HCT116 (cell line): Measurements from ENCODE around the gene MPP4. TPM values are rescaled to one million over a fixed set of nuclear protein-coding genes. Genes with fewer than 3 reads are reported as not detected.

Experiments used
- ATAC-seq: fragments of 200-7000 bp; cut with Tn5 transposase; 2 replicates; pipeline ENCODE4 v1.9.1; 2020; ENCODE audit warnings: mild to moderate bottlenecking, moderate library complexity
- BruUV-seq: library from RNA; stranded (reverse); fragments of 400-500 nt; replicated peaks from 2 replicates; lab custom pipeline; 2021; lab: Mats Ljungman, UMichigan
- CTCF ChIA-PET: fragments of 300-600 bp; sonication (Branson Sonifier 250); formaldehyde crosslinking; loops from one replicate; lab custom pipeline; 2021; ENCODE audit warnings: antibody characterized with exemption; lab: Charles Lee
- POLR2A ChIA-PET: fragments of 300-600, 350-600 bp; sonication (Branson Sonifier 250); formaldehyde crosslinking; loops from one replicate; lab custom pipeline; 2021; ENCODE audit warnings: antibody characterized with exemption; lab: Charles Lee
- RAD21 ChIA-PET, 2 experiments: fragments of 300-600 bp; sonication (Branson Sonifier 250); formaldehyde crosslinking; loops; one replicate each; lab custom pipeline; 2023; ENCODE audit warnings: low total read pairs in 2 of 2; ENCODE audit not compliant: uncharacterized antibody in 2 of 2, unreplicated experiment in 2 of 2, low non-redundant PET in 1 of 2; lab: Charles Lee
- DNase-seq: peaks from one replicate; pipeline ENCODE4 v3.0.0-alpha.2; 2010; ENCODE audit warnings: low read depth, low spot score
- H2AFZ ChIP-seq: fragments of 200-600 bp; shearing (Covaris generic), sonication (generic); 2 replicates; pipeline ENCODE4 v1.6.1; 2017; ENCODE audit warnings: low read depth, mixed run types, mixed read lengths, antibody characterized with exemption, low read length; ENCODE audit not compliant: poor library complexity, severe bottlenecking
- H3K27ac ChIP-seq: 2 replicates; pipeline ENCODE4 v1.5.1; 2012; ENCODE audit warnings: low read depth, low read length
- H3K27me3 ChIP-seq: fragments of 200-600 bp; sonication (generic); 2 replicates; pipeline ENCODE4 v1.6.1; 2016; ENCODE audit warnings: mixed run types, low read length, mixed read lengths; ENCODE audit not compliant: insufficient read depth
- H3K36me3 ChIP-seq, 2 experiments: fragments of 200-500 bp in 1 of 2; fragments of 200-600 bp in 1 of 2; sonication (Bioruptor generic) in 1 of 2; sonication (generic) in 1 of 2; 2 replicates each; pipeline versions ENCODE4 v1.5.1 to v1.6.1; 2014 to 2016; ENCODE audit warnings: low read length in 2 of 2, inconsistent platforms in 1 of 2, mixed read lengths in 1 of 2, mixed run types in 1 of 2; ENCODE audit not compliant: insufficient read depth in 2 of 2, control insufficient read depth in 1 of 2
- H3K4me1 ChIP-seq, 2 experiments: fragments of 200-600 bp in 1 of 2; sonication (generic) in 1 of 2; 2 replicates each; pipeline versions ENCODE4 v1.5.1 to v1.6.1; 2012 to 2017; ENCODE audit warnings: low read length in 2 of 2, inconsistent platforms in 1 of 2, mild to moderate bottlenecking in 1 of 2, mixed read lengths in 1 of 2, mixed run types in 1 of 2, moderate library complexity in 1 of 2; ENCODE audit not compliant: insufficient read depth in 2 of 2, control insufficient read depth in 1 of 2
- H3K4me2 ChIP-seq: fragments of 200-600 bp; sonication (generic); 2 replicates; pipeline ENCODE4 v1.6.1; 2017; ENCODE audit warnings: mixed run types, low read length, mixed read lengths
- H3K4me3 ChIP-seq, 2 experiments: fragments of 200-600 bp in 1 of 2; sonication (generic) in 1 of 2; replicated peaks in 1 of 2; 2 replicates each; pipeline ENCODE4 v1.5.1; 2011 to 2016; ENCODE audit warnings: low read length in 2 of 2, control low read depth in 1 of 2, low read depth in 1 of 2, mild to moderate bottlenecking in 1 of 2, mixed read lengths in 1 of 2, mixed run types in 1 of 2
- H3K79me2 ChIP-seq: fragments of 200-600 bp; sonication (generic); 2 replicates; pipeline ENCODE4 v1.6.1; 2017; ENCODE audit warnings: mild to moderate bottlenecking, mixed run types, low read length, moderate library complexity, mixed read lengths; ENCODE audit not compliant: insufficient read depth
- H3K9ac ChIP-seq: fragments of 200-600 bp; sonication (generic); 2 replicates; pipeline ENCODE4 v1.6.1; 2016; ENCODE audit warnings: low read length, mixed read lengths
- H3K9me2 ChIP-seq: fragments of 200-600 bp; sonication (generic), shearing (Covaris generic); 2 replicates; pipeline ENCODE4 v1.6.1; 2017; ENCODE audit warnings: mixed run types, mild to moderate bottlenecking, moderate library complexity; ENCODE audit not compliant: insufficient read depth
- H3K9me3 ChIP-seq, 2 experiments: fragments of 200-500 bp in 1 of 2; fragments of 200-600 bp in 1 of 2; sonication (Bioruptor generic) in 1 of 2; sonication (generic) in 1 of 2; 2 replicates each; pipeline ENCODE4 v1.6.1; 2014 to 2017; ENCODE audit warnings: low read length in 2 of 2, mixed read lengths in 2 of 2, inconsistent platforms in 1 of 2, low read depth in 1 of 2, mild to moderate bottlenecking in 1 of 2, mixed run types in 1 of 2, moderate library complexity in 1 of 2; ENCODE audit not compliant: control insufficient read depth in 1 of 2, insufficient read depth in 1 of 2
- H4K20me1 ChIP-seq: fragments of 200-600 bp; sonication (generic), shearing (Covaris generic); 2 replicates; pipeline ENCODE4 v1.6.1; 2017; ENCODE audit warnings: mixed run types, mild to moderate bottlenecking, moderate library complexity; ENCODE audit not compliant: insufficient read depth
- CBX3 ChIP-seq: IDR thresholded peaks from 2 replicates; pipeline ENCODE4 v1.6.1; 2012; ENCODE audit warnings: low read depth
- EZH2 ChIP-seq: fragments of 200-600 bp; sonication (generic); IDR thresholded peaks from 2 replicates; pipeline ENCODE4 v1.6.1; 2017; ENCODE audit warnings: antibody characterized with exemption, mixed run types
- FOSL1 ChIP-seq: IDR thresholded peaks from 2 replicates; pipeline ENCODE4 v1.6.1; 2012; ENCODE audit warnings: low read depth
- SP1 ChIP-seq: IDR thresholded peaks from 2 replicates; pipeline ENCODE4 v1.6.1; 2012; ENCODE audit warnings: low read depth
- ZNF274 ChIP-seq: fragments of 200-500 bp; sonication (Bioruptor generic); IDR thresholded peaks from 2 replicates; pipeline ENCODE4 v1.6.1; 2014; ENCODE audit warnings: mild to moderate bottlenecking, low read depth, low read length, inconsistent platforms
- intact Hi-C: fragments of 100-400 bp; cut with micrococcal nuclease; formaldehyde crosslinking; loops from 2 replicates; pipeline ENCODE4 v1.10.0; 2022
- total RNA-seq: library from RNA; stranded (reverse); gene quantifications from one replicate; pipeline ENCODE4 v1.2.1, GENCODE V29; 2021; ENCODE audit not compliant: unreplicated experiment

The MPP4 gene
- total RNA-seq, 1 experiment from 2014 or later, result 0.32 TPM

DNA sequence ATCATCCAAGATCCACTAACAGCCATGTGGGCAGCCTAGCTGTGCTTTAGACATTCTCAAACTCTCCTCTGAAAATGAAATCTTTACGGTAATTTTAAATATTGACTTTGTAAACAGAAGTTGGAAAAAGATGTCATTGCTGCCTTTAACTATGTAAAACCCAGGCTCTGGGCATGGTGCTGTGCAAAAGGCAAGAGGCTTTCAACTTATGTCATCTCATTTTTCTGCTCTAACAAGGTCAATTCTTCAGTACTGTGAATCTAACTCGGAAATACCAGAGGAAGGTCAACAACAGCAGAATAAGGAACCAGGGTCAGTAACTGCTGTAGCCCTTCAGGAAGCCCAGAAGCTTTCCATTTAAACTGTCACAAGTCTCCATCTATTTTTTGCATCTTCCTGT, 37.0 kb upstream of the MPP4 start:
- RAD21 ChIA-PET, result no interaction called here
- TF ChIP-seq CBX3, result no peak
- no peak overlapping the region for H3K4me2 ChIP-seq
- no TSS peak for BruUV-seq
- H2AFZ ChIP-seq, result no peak overlapping the region
- H3K27ac ChIP-seq, result no peak overlapping the region
- H3K79me2 ChIP-seq, result no peaks in the 10 kb centered on the region
- H3K4me1 ChIP-seq, result no peaks in the 10 kb centered on the region
- POLR2A ChIA-PET, result no interaction called here
- ATAC-seq, result no peak
- DNase-seq, result no peak
- intact Hi-C loops, result no loop called here
- no peak overlapping the region for H3K4me3 ChIP-seq
- no peaks in the 10 kb centered on the region for H3K9me3 ChIP-seq
- no peak overlapping the region for H3K9ac ChIP-seq
- no peaks in the 10 kb centered on the region for H4K20me1 ChIP-seq
- no peaks in the 10 kb centered on the region for H3K9me2 ChIP-seq
- H3K36me3 ChIP-seq, result peaks cover 10% of the 10 kb centered on the region in 2 experiments; a peak in 2 of 4 replicates
- no peaks in the 10 kb centered on the region for H3K27me3 ChIP-seq
- CTCF ChIA-PET, result no interaction called here

DNA sequence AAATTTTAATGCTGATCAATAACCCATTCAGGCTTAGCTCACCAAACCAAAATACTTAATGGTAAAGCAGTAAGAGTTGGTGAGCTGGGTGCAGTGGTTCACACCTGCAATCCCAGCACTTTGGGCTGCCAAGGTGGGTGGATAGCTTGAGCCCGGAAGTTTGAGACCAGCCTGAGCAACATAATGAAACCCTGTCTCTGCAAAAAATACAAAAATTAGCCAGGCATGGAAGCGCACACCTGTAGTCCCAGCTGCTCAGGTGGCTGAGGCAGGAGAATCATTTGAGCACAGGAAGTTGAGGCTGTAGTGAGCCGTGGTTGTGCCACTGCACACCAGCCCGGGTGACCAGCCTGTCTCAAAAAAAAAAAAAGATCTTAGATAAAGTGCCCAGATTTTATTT, 35.7 kb upstream of the MPP4 start:
- no peak overlapping the region for H2AFZ ChIP-seq
- POLR2A ChIA-PET, result no interaction called here
- H3K4me2 ChIP-seq, result no peak overlapping the region
- CTCF ChIA-PET, result no interaction called here
- H3K27ac ChIP-seq, result no peak overlapping the region
- peaks cover 10% of the 10 kb centered on the region in 2 experiments; a peak in 2 of 4 replicates for H3K36me3 ChIP-seq
- no peak overlapping the region for H3K9ac ChIP-seq
- RAD21 ChIA-PET, result no interaction called here
- ATAC-seq, result no peak
- H3K27me3 ChIP-seq, result no peaks in the 10 kb centered on the region
- no peak overlapping the region for H3K4me3 ChIP-seq
- no TSS peak for BruUV-seq
- no peaks in the 10 kb centered on the region for H3K9me2 ChIP-seq
- no peak for TF ChIP-seq FOSL1
- no peak for TF ChIP-seq ZNF274
- TF ChIP-seq EZH2, result no peak
- no peak for TF ChIP-seq SP1
- TF ChIP-seq, all 23 proteins: peak for 0
- Histone ChIP-seq H3K79me2 (no peaks in the 10 kb centered on the region), H4K20me1 (no peaks in the 10 kb centered on the region), H3K4me1 (no peaks in the 10 kb centered on the region), H3K9me3 (no peaks in the 10 kb centered on the region)
- intact Hi-C loops, result no loop called here
- DNase-seq, result no peak
